Renal cortical epithelial cell (primary cell): ENCODE results near the gene TSPAN5. TPM values are rescaled to one million over a fixed set of nuclear protein-coding genes. Genes with fewer than 3 reads are reported as not detected.

Experiments used
- DNase-seq: peaks from one replicate; pipeline ENCODE4 v3.0.0-alpha.2; 2011; ENCODE audit warnings: low read depth
- total RNA-seq: library from RNA; depleted of rRNA; stranded (reverse); fragments of >200 nt; gene quantifications from 2 replicates; pipeline ENCODE4 v1.2.3, GENCODE V29; 2014

TSPAN5 gene
- total RNA-seq, 1 donor from 2014 or later, result 28.4 TPM

GRCh38 chr4:98585596-98585995 is 72.8 kb downstream of the TSPAN5 start:
- peak; percentile 21 for DNase-seq

GRCh38 chr4:98584265-98584664 is 74.1 kb downstream of the TSPAN5 start:
- DNase-seq, result peak; percentile 74

- DNase-seq, result peak; percentile 49
Observed at GRCh38 chr4:98583265-98583664, 75.1 kb downstream of the TSPAN5 start.

DNA sequence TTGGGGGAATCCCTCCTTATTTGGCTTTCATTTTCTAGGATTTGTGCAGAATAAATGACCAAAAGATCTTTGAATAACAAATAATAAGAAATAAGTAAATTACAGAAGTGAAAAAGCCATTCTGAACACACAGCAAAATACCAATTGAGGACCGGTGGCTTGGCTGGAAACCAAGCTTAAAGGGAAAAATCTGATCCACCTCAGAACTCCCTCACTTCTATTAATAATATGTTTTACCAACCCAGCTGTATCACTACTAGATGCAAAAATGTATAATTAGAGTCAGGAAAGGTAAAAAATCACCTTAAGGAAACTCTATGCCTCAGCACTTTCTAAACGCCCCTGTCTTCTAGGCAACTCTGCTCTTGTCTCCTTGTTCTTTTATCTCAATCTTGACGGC is 77.3 kb downstream of the TSPAN5 start:
- no peak for DNase-seq

- DNase-seq, result peak; percentile 41
Observed at GRCh38 chr4:98577956-98578355, 80.5 kb downstream of the TSPAN5 start.

- DNase-seq, result no peak
Observed at GRCh38 chr4:98574816-98575215, 83.6 kb downstream of the TSPAN5 start.

GRCh38 chr4:98573791-98574190 is 84.6 kb downstream of the TSPAN5 start:
- peak; percentile 94 for DNase-seq

DNA sequence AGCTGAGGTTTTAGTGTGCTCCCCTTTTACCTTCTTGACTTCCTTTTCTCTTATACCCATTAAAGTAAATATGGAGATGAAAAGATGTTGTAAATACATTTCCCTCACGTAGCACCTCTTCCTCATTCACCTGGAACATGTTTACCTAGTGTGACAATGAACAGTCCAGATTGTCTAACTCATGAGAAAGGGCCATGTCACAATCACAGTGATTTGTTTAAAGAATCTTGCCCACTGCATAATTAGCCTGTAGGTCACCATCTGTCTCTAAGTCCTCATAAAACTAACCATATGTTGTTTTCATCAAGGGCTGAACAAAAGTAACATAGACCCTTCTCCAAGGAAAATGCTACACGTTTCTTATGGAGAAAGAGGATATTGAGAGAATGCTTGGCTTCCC is 85.7 kb downstream of the TSPAN5 start:
- DNase-seq, result peak; percentile 68

DNA sequence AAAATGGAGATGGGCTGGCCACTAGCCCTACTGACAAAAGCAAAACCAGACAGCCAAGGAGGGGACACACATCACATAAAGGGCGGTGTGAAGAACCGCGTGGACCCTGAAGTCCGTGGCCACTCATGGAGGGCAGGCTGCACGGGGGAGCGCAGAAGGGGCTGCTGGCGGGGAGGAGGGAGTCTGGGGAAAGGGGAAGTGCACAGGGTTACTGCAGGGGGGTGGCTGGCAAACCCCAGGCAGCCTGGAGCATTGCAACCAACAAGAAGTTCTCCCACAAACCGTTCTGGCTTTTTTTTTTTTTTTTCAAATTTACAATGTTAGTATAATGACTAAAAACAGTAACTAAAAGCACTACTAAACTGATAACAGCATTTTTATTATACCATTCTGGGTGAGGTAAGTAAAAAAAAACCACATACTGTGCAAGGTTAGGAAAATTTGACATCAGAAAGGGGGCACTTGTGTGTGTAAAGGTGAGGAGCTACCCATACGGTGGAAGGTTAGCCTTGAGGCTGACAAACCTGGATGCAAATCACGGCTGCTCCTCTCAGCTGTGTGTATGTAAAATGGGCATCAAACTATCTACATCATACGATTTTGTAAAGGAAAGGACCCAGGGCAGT is 87.1 kb downstream of the TSPAN5 start:
- no peak for DNase-seq

DNA sequence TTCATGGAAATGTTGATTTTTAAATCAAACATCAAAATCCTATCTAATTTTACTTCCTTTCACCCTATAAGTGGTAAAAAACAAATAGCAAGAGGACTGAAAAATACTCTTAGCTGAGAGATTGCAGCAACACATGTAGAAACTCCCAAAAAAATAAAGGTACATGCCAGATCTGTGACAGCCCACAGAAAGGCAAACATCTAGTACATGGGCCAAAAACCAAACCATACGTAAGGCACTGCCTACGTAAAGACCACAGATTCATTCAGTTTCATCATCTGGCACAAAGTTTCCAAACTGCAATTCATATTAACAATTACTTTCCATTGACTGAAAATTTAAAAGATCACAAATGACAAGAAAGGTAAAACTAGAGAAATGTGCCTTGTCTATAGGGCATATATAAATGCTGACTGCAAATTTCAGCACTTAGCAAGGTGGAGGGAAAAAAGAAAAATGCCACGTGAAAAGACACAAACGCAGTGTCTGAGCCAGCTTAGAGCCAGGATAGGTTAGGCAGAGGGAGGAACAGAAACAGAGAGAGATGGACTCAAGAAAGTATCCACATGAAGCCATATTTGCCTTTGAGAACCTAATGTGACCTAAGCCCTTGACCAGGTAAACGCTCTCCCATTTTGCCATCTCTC is 88.1 kb downstream of the TSPAN5 start:
- DNase-seq, result no peak

- DNase-seq, result peak; percentile 52
Observed at GRCh38 chr4:98568941-98569663, 89.3 kb downstream of the TSPAN5 start.

DNA sequence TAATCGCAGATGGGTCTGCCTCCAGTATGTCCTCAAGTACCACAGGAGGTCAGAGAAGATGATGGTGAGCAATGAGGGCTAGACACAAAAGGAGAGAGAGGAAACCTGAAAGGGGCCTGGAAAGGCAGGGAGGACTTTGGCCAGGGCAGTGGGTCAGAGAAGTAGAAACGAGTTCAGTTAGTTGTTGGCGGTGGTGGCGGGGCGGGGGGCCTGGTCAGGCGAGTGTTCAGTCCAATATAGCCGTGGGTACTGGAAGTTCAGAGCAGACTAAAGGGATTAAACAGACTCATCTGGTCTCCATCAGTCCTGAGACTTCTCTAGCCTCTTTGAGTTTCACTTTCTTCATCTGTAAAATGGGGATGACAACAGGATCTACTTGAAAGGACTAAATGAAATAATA is 90.8 kb downstream of the TSPAN5 start:
- DNase-seq, result no peak

- DNase-seq, result no peak
Observed at GRCh38 chr4:98566361-98567008, 91.9 kb downstream of the TSPAN5 start.

- no peak for DNase-seq
Observed at GRCh38 chr4:98565681-98566301, 92.6 kb downstream of the TSPAN5 start.

- no peak for DNase-seq
Observed at GRCh38 chr4:98564852-98565251, 93.6 kb downstream of the TSPAN5 start.

DNA sequence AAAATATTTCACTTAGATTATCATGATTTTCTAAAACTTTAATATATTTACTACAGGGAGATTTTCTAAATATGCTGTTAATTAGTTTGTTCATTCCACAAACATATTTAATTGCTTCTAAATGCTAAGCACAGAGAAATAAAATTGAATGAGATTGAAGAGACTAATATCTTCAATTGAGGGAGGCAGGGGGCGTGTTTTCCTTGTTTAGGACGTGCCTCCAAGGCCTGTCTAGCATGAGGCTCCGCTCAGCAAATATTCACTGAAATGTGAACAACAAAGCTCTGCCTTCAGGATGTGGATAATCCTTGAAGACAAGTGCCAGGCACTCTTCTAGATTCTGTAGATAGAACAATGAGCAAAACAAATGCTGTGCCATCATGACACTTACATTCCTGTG is 98.1 kb downstream of the TSPAN5 start:
- DNase-seq, result no peak

DNA sequence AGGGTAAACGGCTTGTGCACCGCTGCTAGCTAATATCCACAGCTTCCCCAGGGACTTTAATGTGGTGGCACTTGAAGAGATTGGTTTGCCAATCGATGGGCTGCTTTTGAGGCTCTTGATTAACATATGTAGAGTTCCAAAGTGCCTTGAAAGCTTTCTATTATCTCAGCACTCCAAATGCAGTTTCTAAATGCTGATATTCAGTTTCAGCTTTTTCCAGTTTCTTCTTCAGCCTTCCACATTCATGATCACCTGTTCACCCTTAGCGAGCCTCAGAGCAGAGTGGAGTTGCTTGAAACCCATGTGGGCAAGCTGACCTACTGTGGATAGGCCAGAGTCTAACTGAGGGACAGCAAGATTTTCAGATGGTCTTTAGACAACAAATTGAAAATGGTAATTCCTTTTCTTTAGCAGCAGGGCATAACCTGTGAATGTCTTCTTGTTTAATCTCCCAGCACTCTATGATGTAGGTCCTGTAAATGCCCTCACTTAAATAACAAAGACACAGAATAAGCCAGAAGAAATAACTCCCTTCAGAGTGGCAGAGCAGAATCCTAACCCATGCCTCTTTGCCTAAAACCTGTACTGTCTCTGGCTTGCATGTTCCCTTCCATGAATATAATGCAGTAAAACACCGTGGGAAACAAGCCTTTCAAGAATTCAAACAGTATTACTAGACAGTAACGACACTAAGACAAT is 99.8 kb downstream of the TSPAN5 start:
- no peak for DNase-seq

DNA sequence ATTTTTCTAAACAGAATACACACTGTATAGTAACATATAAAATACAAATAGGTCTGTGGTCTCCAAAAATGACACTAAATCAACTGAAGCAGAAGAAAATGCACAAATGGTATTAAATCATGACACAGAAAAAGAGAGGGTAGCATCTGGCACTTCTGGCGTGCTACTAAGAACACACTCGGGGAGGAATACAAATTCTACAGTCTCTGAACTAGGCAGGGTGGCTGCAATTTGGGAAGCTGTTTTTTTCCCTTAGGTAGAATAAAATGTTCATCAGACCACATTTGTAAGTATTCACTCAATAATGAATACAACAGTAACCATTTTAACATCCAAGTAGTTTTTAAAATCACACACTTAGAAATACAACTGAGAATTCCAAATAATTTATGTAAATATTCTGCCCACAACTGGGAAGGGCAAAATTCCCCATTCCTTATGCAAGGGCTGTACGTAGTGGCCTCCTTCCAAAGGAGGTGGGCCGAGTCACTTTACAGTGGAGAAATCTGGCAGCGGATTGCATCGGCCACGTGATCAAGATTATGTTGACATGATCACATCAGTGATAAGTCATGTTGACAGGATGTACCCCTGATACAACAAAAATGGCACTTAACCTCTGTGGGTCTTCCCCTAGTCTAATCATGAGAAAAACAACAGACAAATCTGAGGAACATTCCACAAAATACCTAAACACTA is 101.1 kb downstream of the TSPAN5 start:
- peak; percentile 41 for DNase-seq

GRCh38 chr4:98556451-98556850 is 102.0 kb downstream of the TSPAN5 start:
- no peak for DNase-seq

DNA sequence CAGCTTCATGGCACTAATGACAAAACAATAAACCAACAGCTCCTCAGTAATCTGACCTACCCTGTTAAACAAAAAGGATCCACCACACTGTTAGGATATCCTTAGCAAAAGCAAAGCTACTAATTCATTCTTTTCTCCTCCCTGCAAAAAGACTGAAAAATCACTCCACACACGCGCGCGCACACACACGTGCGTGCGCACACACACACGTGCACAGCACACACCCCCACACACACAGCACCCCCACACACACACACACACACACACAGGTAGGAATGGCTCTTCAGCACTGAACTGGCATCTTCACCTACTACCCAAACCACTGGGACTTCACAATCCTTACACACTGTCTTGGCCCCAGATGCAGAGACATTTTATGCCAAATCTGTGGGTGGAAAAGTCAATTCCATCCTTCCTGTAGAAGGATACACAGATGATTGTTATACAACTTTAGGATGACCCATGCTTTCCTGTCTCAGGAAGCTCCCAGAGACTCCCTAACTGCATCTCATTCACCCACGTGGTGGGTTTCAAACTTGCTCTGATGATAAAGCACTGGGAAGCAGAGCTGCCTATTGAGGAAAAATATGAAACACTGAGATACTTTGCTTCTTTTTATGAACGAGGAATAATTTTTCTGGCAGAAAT is 102.5 kb downstream of the TSPAN5 start:
- no peak for DNase-seq
